ENCODE measurements around the gene RPTOR. TPM values are rescaled to one million over a fixed set of nuclear protein-coding genes. Genes with fewer than 3 reads are reported as not detected.

RPTOR gene
- total RNA-seq, 4 donors from 2014 or later: 18.7 to 35.4 (median 21.0) TPM

GRCh38 chr17:80879723-80880647, 335.3 kb downstream of the RPTOR start:
- TF ChIP-seq CTCF (IDR thresholded peaks at IDR 0.05; ENCODE audit: low read depth): no peak

GRCh38 chr17:80880648-80880985, 336.0 kb downstream of the RPTOR start:
- TF ChIP-seq CTCF (IDR thresholded peaks at IDR 0.05; ENCODE audit: low read depth): no peak

DNA sequence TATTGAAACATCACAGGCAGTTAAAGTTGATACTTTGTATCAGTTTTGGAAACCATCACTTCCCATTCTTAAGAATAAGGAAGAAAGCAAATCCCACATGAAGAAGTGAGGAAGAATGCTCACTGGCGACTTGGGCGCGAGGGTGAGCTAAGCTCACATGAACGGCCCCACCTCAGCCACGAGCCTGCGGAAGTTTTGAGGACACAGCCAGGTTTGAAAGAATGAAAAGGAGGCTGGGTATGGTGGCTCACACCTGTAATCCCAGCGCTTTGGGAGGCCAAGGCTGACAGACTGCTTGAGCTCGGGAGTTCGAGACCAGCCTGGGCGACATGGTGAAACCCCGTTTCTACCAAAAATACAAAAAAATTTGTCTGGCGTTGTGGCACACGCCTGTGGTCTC, 336.7 kb downstream of the RPTOR start:
- no peak for TF ChIP-seq CTCF (IDR thresholded peaks at IDR 0.05; ENCODE audit: low read depth)

DNA sequence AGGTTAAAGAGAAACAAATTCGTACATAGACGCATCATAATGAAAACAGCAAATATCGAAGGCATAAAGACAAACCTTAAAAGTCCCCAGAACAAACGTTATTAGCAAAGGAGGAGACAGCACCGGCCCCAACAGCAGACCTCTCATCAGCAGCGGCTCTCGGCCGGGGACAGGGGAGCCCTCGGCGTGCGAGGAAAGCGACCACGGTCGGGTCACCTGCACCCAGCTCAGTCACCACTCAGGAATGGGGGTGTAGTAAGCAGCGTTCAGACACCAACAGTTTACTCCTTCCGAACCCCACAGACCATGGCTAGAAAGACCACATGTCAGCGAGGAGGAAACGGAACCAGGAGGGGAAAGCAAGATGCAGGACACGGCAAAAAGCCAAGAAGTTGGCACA, 337.7 kb downstream of the RPTOR start:
- no peak for TF ChIP-seq CTCF (IDR thresholded peaks at IDR 0.05; ENCODE audit: low read depth)

DNA sequence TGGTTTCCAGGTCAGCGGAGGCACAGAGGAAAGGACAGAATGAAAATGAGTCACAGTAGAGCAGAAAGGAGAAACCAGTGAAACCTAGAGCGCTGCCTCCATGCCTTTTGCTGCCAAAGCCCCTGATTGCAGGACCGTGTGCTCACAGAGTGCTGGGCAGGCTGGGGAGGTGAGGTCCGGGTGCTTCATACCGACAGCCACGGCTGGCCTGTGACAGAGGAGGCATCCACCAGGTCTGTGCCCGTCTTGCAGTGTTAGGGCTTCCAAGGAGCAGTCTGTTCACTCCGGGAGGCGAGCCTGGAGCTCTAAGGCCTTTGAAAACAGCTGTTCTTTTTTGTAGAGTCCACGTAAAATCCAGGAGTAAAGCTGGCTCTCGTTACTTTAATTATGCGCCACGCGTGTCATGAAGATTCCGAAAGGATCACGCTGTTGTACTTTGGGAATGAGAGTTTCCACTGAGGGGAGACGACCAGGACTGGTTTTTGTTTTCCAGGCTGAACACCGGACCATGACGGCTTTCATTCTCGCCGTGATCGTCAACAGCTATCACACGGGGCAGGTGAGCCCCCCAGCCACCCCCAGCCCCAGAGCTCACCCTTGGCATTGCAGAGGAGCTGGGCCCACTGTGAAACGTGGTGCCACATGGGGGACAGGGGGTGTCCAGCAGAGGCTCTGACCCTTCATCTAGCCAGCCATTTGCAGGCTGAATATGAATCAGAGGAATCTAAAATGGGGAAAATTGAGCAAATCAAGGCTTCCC, 338.5 kb downstream of the RPTOR start:
- no peak for TF ChIP-seq CTCF (IDR thresholded peaks at IDR 0.05; ENCODE audit: low read depth)

DNA sequence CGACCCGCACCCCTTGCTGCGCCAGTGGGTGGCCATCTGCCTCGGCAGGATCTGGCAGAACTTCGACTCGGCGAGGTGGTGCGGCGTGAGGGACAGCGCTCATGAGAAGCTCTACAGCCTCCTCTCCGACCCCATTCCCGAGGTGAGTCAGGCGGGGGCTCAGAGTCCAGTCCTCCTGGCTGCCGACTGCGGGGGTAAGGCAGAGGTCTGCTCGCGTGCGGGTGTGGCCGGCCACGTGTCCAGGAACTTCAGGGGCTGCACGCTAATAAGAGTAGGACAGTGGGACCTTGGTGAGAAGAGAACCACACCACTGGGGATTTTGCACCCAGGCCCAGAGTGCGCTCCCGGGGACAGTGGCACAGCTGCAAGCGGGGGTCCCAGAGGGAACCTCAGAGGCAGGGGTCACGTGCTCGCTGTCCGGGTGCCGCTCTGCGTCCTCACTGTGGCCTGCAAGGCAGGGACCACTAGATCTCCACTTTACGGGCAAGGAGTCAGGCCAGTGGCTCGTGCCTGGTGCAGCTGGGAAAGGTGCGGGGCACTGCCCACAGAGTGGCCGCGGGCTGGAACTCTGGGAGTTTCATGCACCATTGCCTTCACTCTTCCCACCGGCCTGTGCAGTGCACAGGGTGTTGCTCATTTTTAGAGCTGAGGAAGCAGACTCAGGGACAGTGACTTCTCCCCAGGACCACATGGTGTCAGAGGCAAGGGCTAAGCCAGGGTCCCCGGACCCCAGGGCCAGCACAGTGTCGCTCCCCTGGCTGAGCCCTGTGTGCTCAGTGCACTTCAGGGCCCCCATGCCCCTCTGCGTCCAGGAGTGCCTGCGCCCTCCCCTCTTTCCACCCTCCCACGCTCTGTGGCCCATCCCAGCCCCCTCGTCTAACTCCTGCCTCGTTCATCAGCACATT, 339.4 kb downstream of the RPTOR start:
- no peak for TF ChIP-seq CTCF (IDR thresholded peaks at IDR 0.05; ENCODE audit: low read depth)
